A673 (cell line): ENCODE results near the gene ACOX3.

Experiments used
- EZH2 ChIP-seq: fragments of 200-600 bp; sonication (generic); IDR thresholded peaks from 2 replicates; pipeline ENCODE4 v1.6.1; 2017; ENCODE audit warnings: borderline replicate concordance, low read depth, mild to moderate bottlenecking, mixed read lengths, antibody characterized with exemption, low read length; ENCODE audit not compliant: poor library complexity, severe bottlenecking
- TF ChIP-seq, protein P1 (sequence below): fragments of 300-800, 200-600 bp; sonication (generic); conservative IDR thresholded peaks from 2 replicates; pipeline ENCODE4 v1.5.1; 2017; ENCODE audit warnings: low read depth, mild to moderate bottlenecking, antibody characterized with exemption, low read length, moderate library complexity, mixed read lengths

DNA sequence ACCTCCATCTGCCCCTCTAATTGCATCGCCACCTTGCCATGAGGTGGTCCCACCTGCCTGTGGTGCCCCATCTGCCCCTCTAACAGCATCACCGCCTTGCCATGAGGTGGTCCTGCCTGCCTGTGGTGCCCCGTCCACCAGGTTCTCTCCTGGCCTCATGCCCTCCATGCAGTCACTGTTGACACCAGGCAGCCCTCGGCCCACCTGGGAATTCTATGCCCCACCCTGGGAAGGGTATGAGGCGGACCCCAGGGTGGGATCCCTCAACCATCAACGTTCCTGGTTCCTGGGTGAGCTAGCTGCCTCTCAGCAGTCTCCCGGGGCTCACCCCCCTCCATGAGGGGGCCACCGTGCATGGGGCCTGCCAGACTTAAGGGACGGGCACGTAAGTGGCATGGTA is 38.9 kb downstream of the ACOX3 start:
- TF ChIP-seq, protein P1, sequence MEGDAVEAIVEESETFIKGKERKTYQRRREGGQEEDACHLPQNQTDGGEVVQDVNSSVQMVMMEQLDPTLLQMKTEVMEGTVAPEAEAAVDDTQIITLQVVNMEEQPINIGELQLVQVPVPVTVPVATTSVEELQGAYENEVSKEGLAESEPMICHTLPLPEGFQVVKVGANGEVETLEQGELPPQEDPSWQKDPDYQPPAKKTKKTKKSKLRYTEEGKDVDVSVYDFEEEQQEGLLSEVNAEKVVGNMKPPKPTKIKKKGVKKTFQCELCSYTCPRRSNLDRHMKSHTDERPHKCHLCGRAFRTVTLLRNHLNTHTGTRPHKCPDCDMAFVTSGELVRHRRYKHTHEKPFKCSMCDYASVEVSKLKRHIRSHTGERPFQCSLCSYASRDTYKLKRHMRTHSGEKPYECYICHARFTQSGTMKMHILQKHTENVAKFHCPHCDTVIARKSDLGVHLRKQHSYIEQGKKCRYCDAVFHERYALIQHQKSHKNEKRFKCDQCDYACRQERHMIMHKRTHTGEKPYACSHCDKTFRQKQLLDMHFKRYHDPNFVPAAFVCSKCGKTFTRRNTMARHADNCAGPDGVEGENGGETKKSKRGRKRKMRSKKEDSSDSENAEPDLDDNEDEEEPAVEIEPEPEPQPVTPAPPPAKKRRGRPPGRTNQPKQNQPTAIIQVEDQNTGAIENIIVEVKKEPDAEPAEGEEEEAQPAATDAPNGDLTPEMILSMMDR = no peak
- TF ChIP-seq EZH2 = no peak
